IMR-90 (cell line): ENCODE results near the gene TCHP. TPM values are rescaled to one million over a fixed set of nuclear protein-coding genes. Genes with fewer than 3 reads are reported as not detected.
A peak's percentile ranks its signal among the peaks of the same experiment; 100 is the strongest.

Experiments used
- ATAC-seq: fragments of 200-7000 bp; cut with Tn5 transposase; 2 replicates; pipeline ENCODE4 v1.9.1; 2020; ENCODE audit warnings: low read depth, mild to moderate bottlenecking, moderate library complexity
- BruUV-seq: library from RNA; stranded (reverse); fragments of 400-500 nt; replicated peaks from 2 replicates; lab custom pipeline; 2021; lab: Mats Ljungman, UMichigan
- CTCF ChIA-PET: fragments of 300-600 bp; formaldehyde crosslinking; extraction: SDS; loops from one replicate; lab custom pipeline; 2021; ENCODE audit warnings: antibody characterized with exemption; lab: Yijun Ruan, JAX
- POLR2A ChIA-PET: fragments of 300-600 bp; sonication (Branson Sonifier 250); formaldehyde crosslinking; loops from one replicate; lab custom pipeline; 2022; ENCODE audit warnings: antibody characterized with exemption; ENCODE audit not compliant: unreplicated experiment; lab: Charles Lee
- DNase-seq: peaks from one replicate; pipeline ENCODE4 v3.0.0; 2013
- H2AFZ ChIP-seq: replicated peaks from 2 replicates; pipeline ENCODE3; 2013; ENCODE audit warnings: low read length, mild to moderate bottlenecking; ENCODE audit not compliant: poor library complexity
- H2AK5ac ChIP-seq: 2 replicates; pipeline ENCODE4 v1.6.1; 2013; ENCODE audit warnings: low read depth, low read length, inconsistent platforms
- H2AK9ac ChIP-seq: replicated peaks from 2 replicates; pipeline ENCODE3; 2013; ENCODE audit warnings: mild to moderate bottlenecking, low read depth, low read length, moderate library complexity; ENCODE audit not compliant: poor library complexity
- H2BK120ac ChIP-seq: 2 replicates; pipeline ENCODE4 v1.6.1; 2013; ENCODE audit warnings: low read depth, low read length, inconsistent platforms
- H2BK15ac ChIP-seq: 3 replicates; pipeline ENCODE4 v1.6.1; 2013; ENCODE audit warnings: low read depth, low read length, inconsistent platforms
- H2BK20ac ChIP-seq: 2 replicates; pipeline ENCODE4 v1.6.1; 2013; ENCODE audit warnings: low read depth, mild to moderate bottlenecking, inconsistent platforms, low read length, moderate library complexity
- H2BK5ac ChIP-seq: 2 replicates; pipeline ENCODE4 v1.6.1; 2013; ENCODE audit warnings: mild to moderate bottlenecking, low read depth, low read length, inconsistent platforms; ENCODE audit not compliant: poor library complexity, severe bottlenecking
- H3K14ac ChIP-seq: replicated peaks from 2 replicates; pipeline ENCODE4 v1.6.1; 2013; ENCODE audit warnings: low read depth, low read length, inconsistent platforms
- H3K18ac ChIP-seq: 2 replicates; pipeline ENCODE4 v1.6.1; 2013; ENCODE audit warnings: low read depth, low read length, control low read depth
- H3K23ac ChIP-seq: 2 replicates; pipeline ENCODE4 v1.6.1; 2013; ENCODE audit warnings: low read depth, low read length, inconsistent platforms
- H3K27ac ChIP-seq: 2 replicates; pipeline ENCODE4 v1.5.1; 2013; ENCODE audit warnings: mild to moderate bottlenecking, control low read depth, low read length; ENCODE audit not compliant: insufficient read depth
- H3K27me3 ChIP-seq: 2 replicates; pipeline ENCODE4 v1.6.1; 2013; ENCODE audit warnings: low read length; ENCODE audit not compliant: control insufficient read depth, insufficient read depth
- H3K36me3 ChIP-seq: 2 replicates; pipeline ENCODE4 v1.6.1; 2013; ENCODE audit warnings: low read length, mixed read lengths; ENCODE audit not compliant: control insufficient read depth, insufficient read depth
- H3K4ac ChIP-seq: 2 replicates; pipeline ENCODE4 v1.6.1; 2013; ENCODE audit warnings: low read depth, low read length, inconsistent platforms
- H3K4me1 ChIP-seq: 2 replicates; pipeline ENCODE4 v1.6.1; 2013; ENCODE audit warnings: low read length, mixed read lengths; ENCODE audit not compliant: control insufficient read depth, insufficient read depth
- H3K4me2 ChIP-seq: 2 replicates; pipeline ENCODE4 v1.6.1; 2013; ENCODE audit warnings: low read depth, mild to moderate bottlenecking, control low read depth, low read length, moderate library complexity
- H3K4me3 ChIP-seq: 2 replicates; pipeline ENCODE4 v1.5.1; 2013; ENCODE audit warnings: low read depth, mild to moderate bottlenecking, control low read depth, low read length, moderate library complexity; ENCODE audit not compliant: insufficient read depth
- H3K56ac ChIP-seq: 2 replicates; pipeline ENCODE4 v1.6.1; 2013; ENCODE audit warnings: low read length, inconsistent platforms; ENCODE audit not compliant: insufficient read depth; ENCODE audit errors: extremely low read depth
- H3K79me1 ChIP-seq, 2 experiments: 2 replicates each; pipeline ENCODE4 v1.6.1; 2013; ENCODE audit warnings: low read length in 2 of 2, inconsistent platforms in 1 of 2, low read depth in 1 of 2
- H3K9ac ChIP-seq: 2 replicates; pipeline ENCODE4 v1.6.1; 2013; ENCODE audit warnings: low read depth, low read length, control low read depth
- H3K9me1 ChIP-seq: 2 replicates; pipeline ENCODE4 v1.6.1; 2013; ENCODE audit warnings: low read length, inconsistent platforms; ENCODE audit not compliant: insufficient read depth
- H3K9me3 ChIP-seq: 2 replicates; pipeline ENCODE4 v1.6.1; 2013; ENCODE audit warnings: low read length; ENCODE audit not compliant: control insufficient read depth, insufficient read depth
- H4K20me1 ChIP-seq: 2 replicates; pipeline ENCODE4 v1.6.1; 2013; ENCODE audit warnings: low read length, inconsistent platforms; ENCODE audit not compliant: insufficient read depth
- H4K5ac ChIP-seq: 2 replicates; pipeline ENCODE4 v1.6.1; 2013; ENCODE audit warnings: mild to moderate bottlenecking, low read depth, low read length, control low read depth
- H4K8ac ChIP-seq, 2 experiments: 2 replicates each; pipeline ENCODE4 v1.6.1; 2013; ENCODE audit warnings: low read depth in 2 of 2, low read length in 2 of 2, control low read depth in 1 of 2, inconsistent platforms in 1 of 2
- H4K91ac ChIP-seq: 2 replicates; pipeline ENCODE4 v1.6.1; 2013; ENCODE audit warnings: low read depth, low read length, inconsistent platforms; ENCODE audit not compliant: insufficient read depth
- BHLHE40 ChIP-seq: fragments of 150-350 bp; IDR thresholded peaks from 2 replicates; pipeline ENCODE4 v1.6.1; 2016; ENCODE audit warnings: mild to moderate bottlenecking, low read depth, low read length
- CEBPB ChIP-seq: IDR thresholded peaks from 2 replicates; pipeline ENCODE4 v1.6.1; 2012; ENCODE audit warnings: low read depth, low read length, improper control_type of control experiment
- CHD1 ChIP-seq: IDR thresholded peaks from 2 replicates; pipeline ENCODE4 v1.6.1; 2012; ENCODE audit warnings: low read depth, low read length, improper control_type of control experiment
- CTCF ChIP-seq: conservative IDR thresholded peaks from 2 replicates; pipeline ENCODE4 v1.5.1; 2012; ENCODE audit warnings: mild to moderate bottlenecking, low read depth, low read length, improper control_type of control experiment
- ELK1 ChIP-seq: fragments of 150-350 bp; IDR thresholded peaks from 2 replicates; pipeline ENCODE4 v1.6.1; 2016; ENCODE audit warnings: low read depth, mild to moderate bottlenecking, low read length, moderate library complexity, borderline replicate concordance
- FOS ChIP-seq: fragments of 150-350 bp; IDR thresholded peaks from 2 replicates; pipeline ENCODE4 v1.6.1; 2016; ENCODE audit warnings: low read depth, low read length
- MAFK ChIP-seq: IDR thresholded peaks from 2 replicates; pipeline ENCODE4 v1.6.1; 2012; ENCODE audit warnings: low read depth, low read length, improper control_type of control experiment
- MAZ ChIP-seq: IDR thresholded peaks from 2 replicates; pipeline ENCODE4 v1.6.1; 2012; ENCODE audit warnings: low read depth, mild to moderate bottlenecking, low read length, improper control_type of control experiment, moderate library complexity, borderline replicate concordance
- MXI1 ChIP-seq: IDR thresholded peaks from 2 replicates; pipeline ENCODE4 v1.6.1; 2012; ENCODE audit warnings: low read depth, mild to moderate bottlenecking, low read length, moderate library complexity, borderline replicate concordance
- NFE2L2 ChIP-seq: fragments of 150-350 bp; IDR thresholded peaks from 2 replicates; pipeline ENCODE4 v1.6.1; 2016; ENCODE audit warnings: low read depth, mild to moderate bottlenecking, low read length
- POLR2A ChIP-seq: IDR thresholded peaks from 2 replicates; pipeline ENCODE4 v1.6.1; 2012; ENCODE audit warnings: mild to moderate bottlenecking, low read depth, low read length
- RCOR1 ChIP-seq: IDR thresholded peaks from 2 replicates; pipeline ENCODE4 v1.6.1; 2012; ENCODE audit warnings: mild to moderate bottlenecking, low read length, improper control_type of control experiment; ENCODE audit not compliant: insufficient replicate concordance
- RFX5 ChIP-seq: IDR thresholded peaks from 2 replicates; pipeline ENCODE4 v1.8.0; 2012; ENCODE audit warnings: low read depth, mild to moderate bottlenecking, low read length, moderate library complexity
- SMC3 ChIP-seq: fragments of 150-350 bp; IDR thresholded peaks from 2 replicates; pipeline ENCODE4 v1.6.1; 2016; ENCODE audit warnings: low read depth, mild to moderate bottlenecking, antibody characterized with exemption, low read length, moderate library complexity
- USF2 ChIP-seq: fragments of 150-350 bp; IDR thresholded peaks from 2 replicates; pipeline ENCODE4 v1.6.1; 2017; ENCODE audit warnings: mild to moderate bottlenecking, antibody characterized with exemption, low read length, low read depth
- WGBS, 2 experiments: methylation state at CpG; one replicate each; pipeline versions ENCODE4 v1.1.5 to v1.1.7; 2013; ENCODE audit warnings: missing lambda C conversion rate in 2 of 2; ENCODE audit not compliant: insufficient read length in 1 of 2; ENCODE audit errors: extremely low coverage in 2 of 2; 5-methylcytosine and 5-hydroxymethylcytosine counted together
- dilution Hi-C: fragments of 300-500 bp; cut with HindIII; formaldehyde crosslinking; loops from one replicate; pipeline ENCODE4 v1.14.3; 2018; ENCODE audit warnings: low sequenced_read_pairs; ENCODE audit not compliant: unreplicated experiment
- in situ Hi-C: fragments of 300-500 bp; cut with MboI; formaldehyde crosslinking; loops from 3 replicates; pipeline ENCODE4 v1.14.3; 2019; ENCODE audit warnings: low sequenced_read_pairs, inconsistent platforms, mixed read lengths
- intact Hi-C: fragments of 100-400 bp; cut with micrococcal nuclease; formaldehyde crosslinking; loops from 2 replicates; pipeline ENCODE4 v1.10.0; 2022
- polyA plus RNA-seq, 3 experiments: library from polyadenylated mRNA; depleted of rRNA; stranded (reverse); fragments of >200 nt; gene quantifications; 2 replicates each; pipeline ENCODE4 v1.2.3, GENCODE V29; 2012; ENCODE audit warnings: low replicate concordance in 1 of 3
- total RNA-seq: library from RNA; depleted of rRNA; stranded (reverse); fragments of >200 nt; gene quantifications from 2 replicates; pipeline ENCODE4 v1.2.3, GENCODE V29; 2012

The TCHP gene
- total and polyA plus RNA-seq, 2 of the 4 experiments (the other 2 are of a cell fraction), result 6.1 to 13.4 TPM

- dilution Hi-C loops, result no loop called here
These were observed 67.4 kb downstream of the TCHP start for GRCh38 chr12:109967383-109968031.

More at GRCh38 chr12:109967383-109968031, 67.4 kb downstream of the TCHP start:
- no peaks in the 10 kb centered on the region for H3K4me1 ChIP-seq
- ChIA-PET CTCF (interaction anchor here (0.5 kb wide), 1 partner anchor 100 kb away, joined by 3 read pairs; no protein-coding TSS in a partner anchor), POLR2A (no interaction called here)
- H3K14ac ChIP-seq, result no peak overlapping the region
- no peak overlapping the region for H3K18ac ChIP-seq
- no peak overlapping the region for H3K56ac ChIP-seq
- H2BK120ac ChIP-seq, result no peak overlapping the region
- no peak overlapping the region for H2BK15ac ChIP-seq
- no CpG with 5 or more reads among the region's 8 CpGs for WGBS, 2 experiments
- no peak overlapping the region for H4K91ac ChIP-seq
- no peaks in the 10 kb centered on the region for H3K9me3 ChIP-seq
- no peak overlapping the region for H3K4me3 ChIP-seq
- H2AK9ac ChIP-seq, result no peak overlapping the region
- intact Hi-C loops (no loop called here), in situ Hi-C loops (no loop called here)
- DNase-seq (no peak), ATAC-seq (no peak)
- no peak overlapping the region for H3K27ac ChIP-seq
- no TSS peak for BruUV-seq
- H2AK5ac ChIP-seq, result no peak overlapping the region
- H3K36me3 ChIP-seq, result peaks cover 39% of the 10 kb centered on the region
- H3K4me2 ChIP-seq, result no peak overlapping the region
- H3K4ac ChIP-seq, result no peak overlapping the region
- 0 out of 4 replicates have a peak overlapping the region, but pooled peaks of 1 of the 2 experiments have one; percentile 8 for H4K8ac ChIP-seq
- H3K79me1 ChIP-seq, result peaks cover 7 to 21% of the 10 kb centered on the region in 2 experiments
- H2AFZ ChIP-seq, result no peak overlapping the region
- no peaks in the 10 kb centered on the region for H4K20me1 ChIP-seq
- no peak overlapping the region for H3K9ac ChIP-seq
- H2BK5ac ChIP-seq, result no peak overlapping the region
- peaks cover 5% of the 10 kb centered on the region for H3K9me1 ChIP-seq
- H2BK20ac ChIP-seq, result no peak overlapping the region
- no peaks in the 10 kb centered on the region for H3K27me3 ChIP-seq
- H3K23ac ChIP-seq, result no peak overlapping the region
- H4K5ac ChIP-seq, result no peak overlapping the region
- TF ChIP-seq RCOR1 (no peak), ELK1 (no peak), FOS (no peak), CEBPB (no peak), MXI1 (no peak), BHLHE40 (no peak), USF2 (no peak), RFX5 (no peak), MAFK (no peak), MAZ (no peak), POLR2A (no peak), CTCF (no peak), NFE2L2 (no peak), CHD1 (no peak), SMC3 (no peak)
